HG03565 (cell line): Measurements from ENCODE around the gene SEZ6L2.
"Not testable (repeated sequence)": the region's sequence is repeated elsewhere in the genome, so short reads cannot be mapped to it uniquely, and the experiment has no call there.

ENCODE experiments used
- ATAC-seq: cut with Tn5 transposase; IDR thresholded peaks from one replicate; pipeline ENCODE4 v1.9.1; 2021; ENCODE audit warnings: mild to moderate bottlenecking, moderate library complexity; ENCODE audit not compliant: unreplicated experiment

SEZ6L2 gene

DNA sequence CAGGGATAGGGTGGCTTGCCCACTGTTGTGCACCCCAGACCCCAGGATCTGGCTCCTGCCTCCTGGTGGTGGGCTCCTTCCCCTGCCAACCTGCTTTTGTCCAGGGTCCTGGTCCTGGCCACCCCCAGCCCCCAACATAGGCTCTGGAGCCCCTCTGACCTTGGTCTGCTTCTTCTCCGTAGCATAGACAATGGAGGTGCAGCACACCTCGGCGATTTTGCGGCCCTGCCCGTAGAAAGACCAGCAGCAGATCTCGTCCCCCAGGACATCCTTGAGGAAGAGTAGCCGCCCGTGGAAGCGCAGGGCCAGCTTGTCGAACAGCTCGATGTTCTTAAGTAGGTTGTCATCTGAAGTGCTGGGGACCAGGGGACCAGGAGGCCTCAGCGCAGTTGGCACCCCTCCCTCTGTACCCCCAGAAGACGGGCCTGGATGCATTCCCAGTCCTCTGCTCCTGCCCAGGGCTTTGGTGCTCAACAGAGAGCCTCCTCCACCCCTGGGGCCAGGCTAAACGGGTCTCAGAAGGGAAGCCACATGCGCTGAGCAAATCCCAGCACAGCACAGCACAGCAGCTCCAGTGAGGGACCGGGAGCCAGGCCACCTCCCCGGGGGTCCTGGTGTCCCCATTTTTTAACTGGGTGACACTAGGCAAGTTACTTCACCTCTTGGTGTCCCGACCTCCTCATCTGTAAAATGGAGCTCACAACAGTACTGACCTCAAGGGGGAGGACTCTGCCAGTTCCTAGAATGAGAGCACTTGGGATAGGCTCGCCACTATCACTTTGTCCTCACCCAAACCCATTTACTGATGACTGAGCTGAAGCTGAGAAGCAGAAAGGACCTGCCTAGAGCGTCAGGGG, 11.7 kb upstream of the SEZ6L2 start:
- no peak for ATAC-seq

DNA sequence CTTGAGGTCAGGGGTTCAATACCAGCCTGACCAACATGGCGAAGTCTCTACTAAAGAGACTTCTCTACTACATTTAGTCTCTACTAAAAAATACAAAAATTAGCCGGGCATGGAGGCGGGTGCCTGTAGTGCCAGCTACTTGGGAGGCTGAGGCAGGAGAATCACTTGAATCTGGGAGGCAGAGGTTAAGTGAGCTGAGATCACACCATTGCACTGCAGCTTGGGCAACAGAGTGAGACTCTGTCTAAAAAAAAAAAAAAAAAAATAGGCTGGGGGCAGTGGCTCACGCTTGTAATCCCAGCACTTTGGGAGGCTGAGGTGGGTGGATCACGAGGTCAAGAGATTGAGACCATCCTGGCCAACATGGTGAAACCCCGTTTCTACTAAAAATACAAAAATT, 10.5 kb upstream of the SEZ6L2 start:
- ATAC-seq: not testable (repeated sequence)

DNA sequence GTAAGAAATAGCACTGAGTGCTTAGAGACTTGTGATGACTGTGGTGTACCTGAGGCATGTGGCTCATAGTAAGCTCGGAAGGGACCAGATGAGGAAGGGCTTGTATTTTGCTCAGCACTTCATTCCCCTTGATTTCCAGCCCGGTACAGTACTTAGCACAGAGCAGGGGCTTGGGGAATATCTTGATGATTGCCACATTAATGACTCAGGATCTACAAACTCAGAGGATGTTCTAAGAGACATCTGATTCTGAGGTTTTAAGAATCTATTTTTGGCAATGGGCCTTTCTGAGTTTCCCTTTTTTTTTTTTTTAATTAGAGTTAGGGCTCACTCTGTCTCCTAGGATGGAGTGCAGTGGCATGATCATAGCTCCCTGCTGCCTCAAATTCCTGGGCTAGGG, 10.0 kb upstream of the SEZ6L2 start:
- no peak for ATAC-seq

DNA sequence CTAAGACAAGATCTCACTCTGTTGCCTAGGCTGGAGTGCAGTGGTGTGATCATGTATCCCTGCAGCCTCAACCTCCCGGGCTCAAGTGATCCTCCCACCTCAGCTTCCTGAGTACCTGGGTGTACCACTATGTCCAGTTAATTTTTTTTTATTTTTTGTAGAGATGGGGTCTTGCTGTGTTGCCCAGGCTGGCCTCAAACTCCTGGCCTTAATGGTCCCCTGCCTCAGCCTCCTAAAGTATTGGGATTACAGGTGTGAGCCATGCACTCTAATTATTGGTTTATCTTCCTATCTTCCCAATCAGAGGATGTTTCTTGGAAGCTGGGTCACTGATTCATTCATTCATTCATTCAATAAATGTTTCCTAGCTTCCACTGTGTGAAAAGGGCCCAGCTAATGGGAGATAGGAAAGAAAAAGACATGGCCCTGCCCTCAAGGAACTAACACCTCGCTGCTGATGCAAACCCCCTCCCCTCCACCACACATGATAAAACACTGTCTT, 9.4 kb upstream of the SEZ6L2 start:
- no peak for ATAC-seq

DNA sequence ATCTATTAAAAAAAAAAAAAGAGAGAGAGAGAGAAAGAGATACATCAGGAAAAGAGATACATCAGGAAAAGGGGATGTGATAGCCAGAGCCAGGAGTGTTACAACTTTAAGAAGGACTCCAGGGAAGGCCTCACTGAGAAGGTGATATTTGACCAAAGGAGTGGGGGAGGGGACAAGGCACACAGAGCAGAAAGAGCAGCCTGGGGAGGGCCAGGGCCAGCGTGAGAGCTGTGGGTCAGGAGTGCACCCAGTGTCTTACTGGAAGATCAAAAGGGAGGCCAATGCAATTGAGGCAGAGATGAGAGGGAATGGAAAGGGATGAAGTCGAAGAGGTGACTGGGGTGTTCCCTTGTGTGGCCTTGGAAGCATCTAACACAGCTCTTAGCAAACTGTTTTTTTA, 8.6 kb upstream of the SEZ6L2 start:
- ATAC-seq: no peak

DNA sequence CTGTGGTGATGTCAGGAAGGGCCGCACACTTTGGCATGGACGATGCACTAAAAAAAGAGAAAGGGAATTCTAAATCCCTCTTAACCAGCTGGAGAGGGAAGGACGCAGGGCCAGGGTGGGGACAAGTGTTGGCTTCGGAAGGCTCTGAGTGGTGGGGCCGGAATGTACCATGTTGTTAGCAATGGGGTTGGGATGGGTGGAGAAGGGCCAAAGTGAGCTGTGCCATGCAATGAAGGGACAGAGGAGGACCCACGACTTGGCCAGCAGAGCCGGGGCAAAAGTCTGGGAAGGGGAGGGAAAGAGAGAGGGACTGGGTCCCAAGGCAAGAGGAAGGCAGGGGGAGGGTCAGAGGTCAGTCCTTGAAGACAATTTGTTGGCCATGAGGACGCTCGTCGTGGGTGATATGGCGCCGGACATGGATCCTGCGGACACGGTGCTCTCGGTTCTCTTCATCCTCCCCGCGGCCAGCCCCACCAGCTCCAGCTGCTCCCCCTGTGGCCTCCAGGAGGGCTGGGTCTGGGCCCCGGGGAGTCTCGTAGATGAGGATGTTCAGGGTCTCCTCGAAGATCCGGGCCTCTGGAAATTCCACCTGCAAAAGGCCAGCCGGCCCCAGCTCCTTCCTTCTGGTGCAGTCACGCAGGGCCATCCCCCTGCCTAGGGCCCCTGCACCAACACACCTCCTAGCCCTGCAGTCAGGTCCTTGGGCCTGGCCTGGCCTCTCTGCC, 7.3 kb upstream of the SEZ6L2 start:
- ATAC-seq: no peak

DNA sequence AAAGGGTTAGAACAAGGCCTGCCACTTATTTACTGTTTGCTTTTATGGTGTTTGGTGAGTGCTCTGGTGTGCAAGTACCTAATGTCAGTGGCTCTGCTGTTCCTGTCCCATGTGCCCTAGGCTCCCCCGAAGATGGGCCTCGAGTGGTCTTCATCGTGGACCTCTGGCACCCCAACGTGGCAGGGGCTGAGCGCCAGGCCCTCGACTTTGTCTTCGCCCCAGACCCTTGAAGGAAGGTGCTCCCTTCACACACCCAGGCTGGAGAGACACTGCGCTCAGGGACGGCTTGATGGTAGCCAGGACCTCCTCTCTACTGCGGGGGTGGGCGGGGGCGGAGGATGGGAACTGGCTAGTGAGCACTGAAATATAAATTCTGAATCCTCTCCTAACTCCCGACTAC, 6.3 kb upstream of the SEZ6L2 start:
- ATAC-seq: no peak

DNA sequence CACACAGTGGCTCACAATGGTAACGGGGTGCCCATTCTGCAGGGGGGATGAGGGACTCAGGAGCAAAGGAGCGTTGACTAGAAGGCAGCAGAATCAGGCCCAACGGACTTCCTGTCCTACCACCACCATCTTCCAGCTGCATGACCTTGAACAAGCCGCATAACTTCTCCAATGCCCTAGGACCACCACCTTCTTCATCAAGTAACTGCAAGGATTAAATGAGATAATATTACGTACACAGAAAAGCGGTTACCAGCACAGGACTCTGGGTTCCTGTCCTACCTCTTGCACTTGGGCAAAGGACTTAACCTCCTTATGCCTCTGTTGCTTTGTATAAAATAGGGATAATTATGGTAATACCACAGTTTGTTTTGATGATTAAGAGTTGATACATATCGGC, 5.6 kb upstream of the SEZ6L2 start:
- no peak for ATAC-seq

DNA sequence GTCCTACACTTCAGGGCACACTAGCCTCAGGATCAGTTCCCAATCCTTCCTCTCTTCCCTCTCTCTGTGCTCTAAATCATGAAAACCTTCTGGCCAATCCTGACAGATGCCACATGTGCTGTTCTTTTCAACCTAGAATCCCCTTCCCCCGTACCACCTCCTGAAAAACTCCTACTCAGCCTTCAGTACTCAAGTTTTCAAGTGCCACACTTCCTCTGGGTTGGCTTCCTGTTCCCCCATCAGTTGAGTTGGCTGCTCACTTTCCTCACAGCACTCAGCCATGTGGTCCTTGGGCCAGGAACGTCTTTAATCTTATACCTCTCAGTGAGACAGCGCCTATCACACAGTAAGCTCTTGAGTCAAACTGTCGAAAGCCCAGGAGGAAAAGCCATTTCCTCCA, 4.2 kb upstream of the SEZ6L2 start:
- ATAC-seq: no peak

DNA sequence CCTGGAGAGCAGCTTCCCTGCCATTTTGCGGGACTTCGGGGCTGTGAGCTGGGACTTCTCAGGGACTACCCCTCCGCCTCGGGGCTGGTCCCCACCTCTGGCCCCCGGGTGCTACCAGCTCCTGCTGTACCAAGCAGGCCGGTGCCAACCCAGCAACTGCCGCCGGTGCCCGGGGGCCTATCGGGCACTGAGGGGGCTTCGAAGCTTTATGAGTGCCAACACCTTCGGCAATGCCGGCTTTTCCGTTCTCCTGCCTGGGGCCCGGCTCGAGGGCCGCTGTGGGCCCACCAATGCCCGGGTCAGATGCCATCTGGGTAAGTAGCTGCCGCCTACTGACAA, 2.2 kb upstream of the SEZ6L2 start:
- no peak for ATAC-seq

DNA sequence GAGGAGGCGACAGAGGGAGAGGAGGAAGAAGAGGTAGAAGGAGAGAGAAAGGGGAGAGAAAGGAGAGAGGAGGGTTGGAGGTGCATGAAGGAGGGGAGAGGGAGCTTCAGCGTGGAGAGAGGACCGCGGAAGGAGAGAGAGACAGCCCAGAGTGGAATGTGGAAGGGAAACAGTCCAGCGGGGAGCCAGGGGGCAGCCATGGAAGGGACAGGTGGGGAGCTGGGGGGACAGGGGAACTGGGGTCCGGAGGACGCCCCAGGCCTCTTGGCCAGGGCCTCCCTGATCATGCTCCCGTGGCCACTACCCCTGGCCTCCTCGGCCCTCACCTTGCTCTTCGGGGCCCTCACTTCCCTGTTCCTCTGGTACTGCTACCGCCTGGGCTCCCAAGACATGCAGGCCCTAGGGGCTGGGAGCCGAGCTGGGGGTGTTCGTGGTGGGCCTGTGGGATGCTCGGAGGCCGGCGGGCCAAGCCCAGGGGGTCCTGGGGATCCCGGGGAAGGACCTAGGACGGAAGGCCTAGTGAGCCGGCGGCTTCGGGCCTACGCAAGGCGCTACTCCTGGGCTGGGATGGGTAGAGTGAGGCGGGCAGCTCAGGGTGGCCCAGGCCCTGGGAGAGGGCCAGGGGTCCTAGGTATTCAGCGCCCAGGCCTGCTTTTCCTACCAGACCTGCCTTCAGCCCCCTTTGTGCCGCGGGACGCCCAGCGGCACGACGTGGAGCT, 1.7 kb upstream of the SEZ6L2 start:
- no peak for ATAC-seq

DNA sequence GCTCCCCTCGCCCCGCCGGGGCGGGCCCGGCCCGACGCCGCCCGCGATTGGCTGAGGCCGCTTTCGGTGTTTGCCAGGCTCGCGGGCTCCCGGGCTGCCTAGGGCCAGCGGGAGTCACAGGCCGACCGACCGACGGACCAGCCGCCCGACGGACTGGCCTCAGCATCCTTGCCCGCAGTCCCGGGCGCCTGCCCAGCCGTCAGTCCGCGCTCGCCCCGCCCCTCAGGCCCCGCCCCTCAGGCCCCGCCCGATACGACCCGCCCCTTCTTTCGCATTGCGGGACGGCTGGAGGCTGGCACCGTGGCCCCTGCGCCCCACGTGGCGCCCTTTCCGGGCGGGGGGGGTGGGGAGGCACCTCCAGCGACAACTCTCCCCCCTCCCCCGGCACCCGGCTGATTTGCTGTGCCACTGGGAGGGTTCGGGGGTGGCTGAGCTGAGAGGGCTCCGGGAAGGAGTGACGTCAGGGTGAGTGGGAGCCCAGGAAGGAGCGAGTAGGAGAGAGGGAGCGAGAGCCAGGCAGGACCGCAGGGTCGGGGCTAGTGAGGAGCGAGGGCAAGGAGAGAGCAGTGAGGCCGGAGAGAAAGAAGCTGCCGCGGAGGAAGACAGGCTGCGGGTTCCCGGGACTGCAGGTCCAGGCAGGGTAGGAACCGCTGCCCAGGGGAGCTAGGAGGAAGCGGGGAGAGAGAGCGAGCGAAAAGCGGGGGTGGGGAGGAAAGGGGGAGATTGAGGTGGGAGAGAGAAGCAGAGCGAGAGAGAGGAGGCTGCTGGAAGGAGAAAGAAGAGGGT, 945 bp upstream of the SEZ6L2 start, which contains the start of gene ASPHD1:
TSS of gene ASPHD1 (plus strand) at position 387 of the 786 bp plus-strand sequence. CDS start 484 bp downstream, outside the sequence.
- no peak for ATAC-seq

DNA sequence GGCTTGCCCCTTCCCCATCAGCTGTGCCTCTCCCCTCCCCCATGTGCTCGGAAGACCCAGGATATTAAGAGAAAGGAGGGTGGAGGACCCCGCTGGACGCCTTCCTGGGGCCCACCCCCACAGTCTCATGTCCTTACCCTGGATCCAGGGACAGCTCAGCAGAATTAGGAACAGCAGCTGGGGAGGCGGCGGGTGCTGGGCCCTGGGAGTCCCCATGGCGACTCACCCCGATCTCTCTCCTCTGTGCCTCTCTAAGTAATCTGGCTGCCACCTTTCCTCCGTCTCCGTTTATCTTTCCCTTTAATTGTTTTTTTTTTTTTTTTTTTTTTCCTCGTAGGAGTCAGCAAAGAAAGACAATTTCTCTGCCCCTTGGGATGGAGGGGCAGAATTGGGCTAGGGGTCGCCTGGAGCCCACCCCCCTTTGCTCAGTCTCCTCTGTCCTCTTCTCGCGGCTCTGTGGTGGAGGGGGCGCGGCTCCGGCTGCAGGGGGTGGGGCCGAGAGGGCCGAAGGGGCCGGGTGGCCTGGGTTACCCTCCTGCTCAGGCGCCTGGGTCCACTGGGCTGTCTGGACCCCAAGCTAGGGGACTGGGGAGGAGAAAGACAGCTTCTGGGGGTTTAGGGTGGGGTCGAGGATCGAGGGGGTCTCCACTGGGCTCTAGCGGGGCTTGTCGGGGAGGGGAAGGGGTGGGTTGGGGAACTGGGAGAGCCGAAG, 390 bp downstream of the SEZ6L2 start:
- ATAC-seq: no peak

DNA sequence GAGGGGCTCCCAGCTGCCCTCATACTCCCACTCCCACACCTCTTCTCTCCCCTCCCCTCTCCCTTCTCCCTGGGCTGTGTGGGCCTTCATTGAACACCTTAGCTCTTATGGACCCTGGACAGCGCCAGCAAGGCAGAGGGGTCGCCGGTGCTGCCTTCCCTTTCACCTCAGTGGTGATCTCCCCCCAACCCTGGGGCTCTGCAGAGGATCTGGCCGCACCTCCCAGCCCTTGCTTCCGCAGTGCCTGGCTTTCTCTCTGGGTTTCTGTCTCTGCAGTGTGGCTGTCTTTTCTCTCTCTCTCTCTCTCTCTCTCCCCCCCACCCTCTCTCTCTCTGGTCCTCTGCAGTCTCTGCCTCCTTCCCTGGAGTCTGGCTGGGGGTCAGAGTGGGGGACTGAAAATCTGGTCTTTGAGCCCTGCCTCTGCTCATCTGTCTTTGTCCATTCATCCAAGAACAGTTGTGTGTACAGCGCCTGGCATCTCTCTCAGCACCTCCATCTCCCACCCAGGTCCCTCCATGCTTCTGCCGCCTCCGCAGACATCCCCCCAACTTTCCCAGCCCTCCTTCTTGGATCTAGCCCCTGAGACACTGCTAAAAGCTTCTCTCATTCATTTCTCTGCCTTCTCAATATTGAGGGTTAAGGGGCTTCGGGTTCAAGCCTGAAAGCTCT, 1.1 kb downstream of the SEZ6L2 start:
- ATAC-seq: no peak

DNA sequence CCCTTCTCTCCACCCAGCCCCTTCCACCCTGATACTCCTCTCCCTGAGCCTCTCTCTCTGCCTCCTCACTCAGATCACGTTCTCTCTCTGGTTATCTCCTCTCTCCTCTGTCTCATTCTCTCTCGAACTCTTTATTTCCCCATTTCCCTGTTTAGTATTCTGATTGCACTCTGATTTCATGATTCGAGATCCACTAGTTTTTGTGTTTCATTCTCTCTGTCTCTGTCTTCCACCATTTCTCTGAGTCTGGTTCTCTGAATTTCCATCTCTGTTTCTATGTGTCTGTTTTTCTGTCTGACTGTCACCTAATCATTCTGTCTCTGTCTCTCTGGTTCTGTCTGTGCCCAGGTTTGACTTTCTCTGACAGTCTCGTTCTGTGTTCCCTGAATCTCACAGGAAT, 2.0 kb downstream of the SEZ6L2 start:
- ATAC-seq: no peak

DNA sequence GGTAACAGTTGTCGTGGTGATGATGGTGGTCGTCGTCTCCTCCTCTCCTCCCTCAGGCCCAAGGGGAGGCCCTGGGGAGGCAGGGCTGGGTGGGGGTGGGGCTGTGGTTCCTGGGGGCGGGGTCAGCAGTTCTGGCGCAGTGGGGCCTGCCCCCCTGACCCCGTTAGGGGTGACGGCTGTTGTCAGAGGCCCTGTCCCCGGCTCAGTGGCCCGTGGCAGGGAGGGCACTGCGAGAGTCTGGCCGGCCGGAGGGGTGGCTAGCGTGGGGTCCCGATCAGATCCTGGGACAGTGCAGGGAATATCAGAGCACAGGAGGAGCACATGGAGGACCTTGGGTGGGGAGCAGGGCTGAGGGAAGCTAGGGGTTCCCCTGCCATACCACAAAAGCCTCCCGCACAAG, 2.5 kb downstream of the SEZ6L2 start:
- ATAC-seq: no peak

DNA sequence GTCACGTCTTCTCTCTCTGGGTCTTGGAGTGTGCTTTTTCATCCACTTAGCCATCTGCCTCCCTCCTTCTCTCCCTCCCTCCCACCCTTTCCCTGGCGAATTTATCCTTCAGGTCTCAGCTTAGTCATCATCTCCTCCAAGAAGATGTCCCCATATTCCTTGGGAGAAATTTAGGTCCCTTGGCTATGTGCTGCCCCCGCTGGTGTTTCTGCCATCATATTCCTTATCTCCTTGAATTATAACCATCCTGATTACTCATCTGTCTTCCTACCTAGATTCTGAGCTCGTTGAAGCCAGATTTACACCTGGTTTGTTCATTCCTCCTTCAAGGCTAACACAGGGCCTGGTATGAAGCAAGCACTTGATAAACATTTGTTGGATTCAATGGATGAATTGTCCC, 5.0 kb downstream of the SEZ6L2 start:
- ATAC-seq: no peak

DNA sequence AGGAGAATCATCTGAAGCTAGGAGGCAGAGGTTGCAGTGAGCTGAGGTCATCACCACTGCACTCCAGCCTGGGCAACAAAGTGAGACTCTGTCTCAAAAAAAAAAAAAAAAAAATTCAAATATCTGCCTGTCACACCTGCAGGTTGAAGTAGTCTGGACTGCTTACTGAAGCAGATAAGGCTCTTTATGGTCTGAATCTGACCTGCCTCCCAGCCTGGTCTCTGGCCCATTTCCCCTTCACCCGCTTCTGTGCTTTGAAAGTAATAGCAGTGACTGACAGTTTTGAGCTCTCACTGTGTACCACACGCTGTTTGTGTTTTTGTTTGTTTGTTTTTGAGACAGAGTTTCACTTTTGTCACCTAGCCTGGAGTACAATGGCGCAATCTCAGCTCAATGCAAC, 5.8 kb downstream of the SEZ6L2 start:
- ATAC-seq: no peak

DNA sequence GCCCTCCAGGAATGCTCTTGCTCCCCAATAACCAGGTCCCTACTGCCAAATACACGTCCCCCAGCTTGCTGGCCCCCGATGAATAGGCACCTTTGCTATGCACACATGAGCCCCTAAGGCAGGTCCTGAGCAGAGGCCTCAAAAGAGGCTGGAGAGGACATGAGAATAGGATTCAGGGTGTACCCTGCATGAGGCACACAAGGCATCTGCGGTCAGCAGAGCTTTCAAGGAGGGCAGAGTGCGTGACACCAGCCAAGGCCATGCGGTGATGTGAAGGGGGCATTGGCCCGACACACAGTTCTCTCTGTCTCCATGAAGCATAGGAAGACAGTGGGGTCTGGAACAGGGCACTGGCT, 6.9 kb downstream of the SEZ6L2 start:
- ATAC-seq: no peak
